ENCODE results near the gene NUP85.

NUP85 gene

GRCh38 chr17:75207760-75208159, 2.3 kb downstream of the NUP85 start:
- Histone ChIP-seq H3K4me1 (ENCODE audit: control insufficient read depth, low read depth, low read length) (no peaks in the 10 kb centered on the region), H3K18ac (ENCODE audit: low read length) (no peak overlapping the region), H4K8ac (ENCODE audit: low read depth, low read length) (no peak overlapping the region), H3K4me3 (ENCODE audit: low read length) (no peak overlapping the region), H3K79me2 (ENCODE audit: control insufficient read depth, insufficient read depth, low read length) (peaks cover 24% of the 10 kb centered on the region), H2BK120ac (ENCODE audit: low read depth, low read length) (no peak overlapping the region), H3K56ac (ENCODE audit: low read length) (no peak overlapping the region), H2BK15ac (replicated peaks; ENCODE audit: low read depth) (no peak overlapping the region), H3K9ac (ENCODE audit: low read length) (no peak overlapping the region), H4K5ac (ENCODE audit: low read length) (no peak overlapping the region), H3K79me1 (ENCODE audit: low read length) (peaks cover 2% of the 10 kb centered on the region), H3K27ac (ENCODE audit: low read depth, low read length) (no peak overlapping the region), H3K4ac (ENCODE audit: low read depth, low read length) (no peak overlapping the region), H3K36me3 (ENCODE audit: control insufficient read depth, insufficient read depth, low read length) (peaks cover 3% of the 10 kb centered on the region), H2BK5ac (ENCODE audit: low read length) (no peak overlapping the region), H2AK5ac (ENCODE audit: low read length) (no peak overlapping the region), H3K4me2 (ENCODE audit: low read length) (no peak overlapping the region), H3K27me3 (ENCODE audit: insufficient read depth, low read length, poor library complexity) (no peaks in the 10 kb centered on the region), H3K23ac (ENCODE audit: low read length) (no peak overlapping the region)
- WGBS (ENCODE audit: extremely low coverage, insufficient coverage, low lambda C conversion rate): no CpG with 5 or more reads among the region's 12 CpGs
- DNase-seq: no peak

GRCh38 chr17:75208161-75208560, 2.7 kb downstream of the NUP85 start:
- Histone ChIP-seq H4K5ac (ENCODE audit: low read length) (no peak overlapping the region), H3K27me3 (ENCODE audit: insufficient read depth, low read length, poor library complexity) (no peaks in the 10 kb centered on the region), H3K79me2 (ENCODE audit: control insufficient read depth, insufficient read depth, low read length) (peaks cover 24% of the 10 kb centered on the region), H3K4me1 (ENCODE audit: control insufficient read depth, low read depth, low read length) (no peaks in the 10 kb centered on the region), H3K4me2 (ENCODE audit: low read length) (no peak overlapping the region), H3K4ac (ENCODE audit: low read depth, low read length) (no peak overlapping the region), H2BK15ac (replicated peaks; ENCODE audit: low read depth) (no peak overlapping the region), H3K9ac (ENCODE audit: low read length) (no peak overlapping the region), H3K27ac (ENCODE audit: low read depth, low read length) (no peak overlapping the region), H3K23ac (ENCODE audit: low read length) (no peak overlapping the region), H3K56ac (ENCODE audit: low read length) (no peak overlapping the region), H3K4me3 (ENCODE audit: low read length) (no peak overlapping the region), H3K18ac (ENCODE audit: low read length) (no peak overlapping the region), H2AK5ac (ENCODE audit: low read length) (no peak overlapping the region), H2BK5ac (ENCODE audit: low read length) (no peak overlapping the region), H3K79me1 (ENCODE audit: low read length) (peaks cover 2% of the 10 kb centered on the region), H2BK120ac (ENCODE audit: low read depth, low read length) (no peak overlapping the region), H4K8ac (ENCODE audit: low read depth, low read length) (no peak overlapping the region), H3K36me3 (ENCODE audit: control insufficient read depth, insufficient read depth, low read length) (peaks cover 5% of the 10 kb centered on the region)
- no CpG with 5 or more reads among the region's 9 CpGs for WGBS (ENCODE audit: extremely low coverage, insufficient coverage, low lambda C conversion rate)
- DNase-seq: no peak

GRCh38 chr17:75209061-75209460, 3.6 kb downstream of the NUP85 start:
- WGBS (ENCODE audit: extremely low coverage, insufficient coverage, low lambda C conversion rate): no CpG with 5 or more reads among the region's 3 CpGs
- no peak overlapping the region for H2BK120ac ChIP-seq (ENCODE audit: low read depth, low read length)
- H3K4ac ChIP-seq (ENCODE audit: low read depth, low read length): no peak overlapping the region
- H2AK5ac ChIP-seq (ENCODE audit: low read length): no peak overlapping the region
- no peak overlapping the region for H3K23ac ChIP-seq (ENCODE audit: low read length)
- no peak overlapping the region for H3K9ac ChIP-seq (ENCODE audit: low read length)
- no peaks in the 10 kb centered on the region for H3K4me1 ChIP-seq (ENCODE audit: control insufficient read depth, low read depth, low read length)
- no peak overlapping the region for H3K56ac ChIP-seq (ENCODE audit: low read length)
- no peak overlapping the region for H3K18ac ChIP-seq (ENCODE audit: low read length)
- H3K79me1 ChIP-seq (ENCODE audit: low read length): peaks cover 2% of the 10 kb centered on the region
- no peak overlapping the region for H3K4me3 ChIP-seq (ENCODE audit: low read length)
- peaks cover 7% of the 10 kb centered on the region for H3K36me3 ChIP-seq (ENCODE audit: control insufficient read depth, insufficient read depth, low read length)
- H4K8ac ChIP-seq (ENCODE audit: low read depth, low read length): no peak overlapping the region
- no peak overlapping the region for H4K5ac ChIP-seq (ENCODE audit: low read length)
- H2BK5ac ChIP-seq (ENCODE audit: low read length): no peak overlapping the region
- H3K27me3 ChIP-seq (ENCODE audit: insufficient read depth, low read length, poor library complexity): no peaks in the 10 kb centered on the region
- peaks cover 24% of the 10 kb centered on the region for H3K79me2 ChIP-seq (ENCODE audit: control insufficient read depth, insufficient read depth, low read length)
- no peak for DNase-seq
- no peak overlapping the region for H3K4me2 ChIP-seq (ENCODE audit: low read length)
- no peak overlapping the region for H3K27ac ChIP-seq (ENCODE audit: low read depth, low read length)
- H2BK15ac ChIP-seq (replicated peaks; ENCODE audit: low read depth): no peak overlapping the region

GRCh38 chr17:75218131-75218530, 12.7 kb downstream of the NUP85 start:
- WGBS (ENCODE audit: extremely low coverage, insufficient coverage, low lambda C conversion rate): no CpG with 5 or more reads among the region's 6 CpGs
- Histone ChIP-seq H3K4me2 (ENCODE audit: low read length) (no peak overlapping the region), H4K8ac (ENCODE audit: low read depth, low read length) (no peak overlapping the region), H2BK5ac (ENCODE audit: low read length) (no peak overlapping the region), H2BK120ac (ENCODE audit: low read depth, low read length) (no peak overlapping the region), H3K23ac (ENCODE audit: low read length) (no peak overlapping the region), H3K18ac (ENCODE audit: low read length) (no peak overlapping the region), H3K27ac (ENCODE audit: low read depth, low read length) (no peak overlapping the region), H3K36me3 (ENCODE audit: control insufficient read depth, insufficient read depth, low read length) (peaks cover 17% of the 10 kb centered on the region), H2BK15ac (replicated peaks; ENCODE audit: low read depth) (no peak overlapping the region), H3K4me1 (ENCODE audit: control insufficient read depth, low read depth, low read length) (no peaks in the 10 kb centered on the region), H3K79me1 (ENCODE audit: low read length) (peaks cover 4% of the 10 kb centered on the region), H3K56ac (ENCODE audit: low read length) (no peak overlapping the region), H3K4me3 (ENCODE audit: low read length) (no peak overlapping the region), H3K79me2 (ENCODE audit: control insufficient read depth, insufficient read depth, low read length) (no peaks in the 10 kb centered on the region), H3K4ac (ENCODE audit: low read depth, low read length) (no peak overlapping the region), H2AK5ac (ENCODE audit: low read length) (no peak overlapping the region), H3K9ac (ENCODE audit: low read length) (no peak overlapping the region), H4K5ac (ENCODE audit: low read length) (no peak overlapping the region), H3K27me3 (ENCODE audit: insufficient read depth, low read length, poor library complexity) (no peaks in the 10 kb centered on the region)
- DNase-seq: no peak

- no peaks in the 10 kb centered on the region for H3K27me3 ChIP-seq (ENCODE audit: insufficient read depth, low read length, poor library complexity)
- H3K4me1 ChIP-seq (ENCODE audit: control insufficient read depth, low read depth, low read length): no peaks in the 10 kb centered on the region
- no peak overlapping the region for H3K27ac ChIP-seq (ENCODE audit: low read depth, low read length)
- no peak overlapping the region for H2BK120ac ChIP-seq (ENCODE audit: low read depth, low read length)
- H3K4ac ChIP-seq (ENCODE audit: low read depth, low read length): no peak overlapping the region
- no peak overlapping the region for H3K4me2 ChIP-seq (ENCODE audit: low read length)
- H4K5ac ChIP-seq (ENCODE audit: low read length): no peak overlapping the region
- H3K79me1 ChIP-seq (ENCODE audit: low read length): peaks cover 4% of the 10 kb centered on the region
- H3K79me2 ChIP-seq (ENCODE audit: control insufficient read depth, insufficient read depth, low read length): no peaks in the 10 kb centered on the region
- H3K18ac ChIP-seq (ENCODE audit: low read length): no peak overlapping the region
- H2BK5ac ChIP-seq (ENCODE audit: low read length): no peak overlapping the region
- H4K8ac ChIP-seq (ENCODE audit: low read depth, low read length): no peak overlapping the region
- no peak overlapping the region for H3K23ac ChIP-seq (ENCODE audit: low read length)
- no peak overlapping the region for H2BK15ac ChIP-seq (replicated peaks; ENCODE audit: low read depth)
- H3K4me3 ChIP-seq (ENCODE audit: low read length): no peak overlapping the region
- H3K36me3 ChIP-seq (ENCODE audit: control insufficient read depth, insufficient read depth, low read length): peaks cover 13% of the 10 kb centered on the region
- WGBS (ENCODE audit: extremely low coverage, insufficient coverage, low lambda C conversion rate): no CpG with 5 or more reads among the region's 3 CpGs
- no peak overlapping the region for H2AK5ac ChIP-seq (ENCODE audit: low read length)
- no peak overlapping the region for H3K9ac ChIP-seq (ENCODE audit: low read length)
- DNase-seq: no peak
- H3K56ac ChIP-seq (ENCODE audit: low read length): no peak overlapping the region
Measured at GRCh38 chr17:75219815-75220214, 14.3 kb downstream of the NUP85 start.

GRCh38 chr17:75225016-75225415, 19.5 kb downstream of the NUP85 start:
- H3K56ac ChIP-seq (ENCODE audit: low read length): no peak overlapping the region
- no peak overlapping the region for H2BK120ac ChIP-seq (ENCODE audit: low read depth, low read length)
- no peak overlapping the region for H4K8ac ChIP-seq (ENCODE audit: low read depth, low read length)
- no peak overlapping the region for H2AK5ac ChIP-seq (ENCODE audit: low read length)
- WGBS (ENCODE audit: extremely low coverage, insufficient coverage, low lambda C conversion rate): no CpG with 5 or more reads among the region's 14 CpGs
- no peaks in the 10 kb centered on the region for H3K79me2 ChIP-seq (ENCODE audit: control insufficient read depth, insufficient read depth, low read length)
- no peaks in the 10 kb centered on the region for H3K4me1 ChIP-seq (ENCODE audit: control insufficient read depth, low read depth, low read length)
- no peak overlapping the region for H2BK5ac ChIP-seq (ENCODE audit: low read length)
- no peak overlapping the region for H4K5ac ChIP-seq (ENCODE audit: low read length)
- H3K4me2 ChIP-seq (ENCODE audit: low read length): no peak overlapping the region
- H3K27ac ChIP-seq (ENCODE audit: low read depth, low read length): no peak overlapping the region
- no peak overlapping the region for H3K4ac ChIP-seq (ENCODE audit: low read depth, low read length)
- DNase-seq: no peak
- no peak overlapping the region for H3K23ac ChIP-seq (ENCODE audit: low read length)
- H3K27me3 ChIP-seq (ENCODE audit: insufficient read depth, low read length, poor library complexity): no peaks in the 10 kb centered on the region
- peaks cover 20% of the 10 kb centered on the region for H3K36me3 ChIP-seq (ENCODE audit: control insufficient read depth, insufficient read depth, low read length)
- H3K79me1 ChIP-seq (ENCODE audit: low read length): peaks cover 2% of the 10 kb centered on the region
- H2BK15ac ChIP-seq (replicated peaks; ENCODE audit: low read depth): no peak overlapping the region
- H3K9ac ChIP-seq (ENCODE audit: low read length): no peak overlapping the region
- H3K4me3 ChIP-seq (ENCODE audit: low read length): no peak overlapping the region
- no peak overlapping the region for H3K18ac ChIP-seq (ENCODE audit: low read length)
